ENCODE results near the gene ARHGEF7.
A peak's percentile ranks its signal among the peaks of the same experiment; 100 is the strongest.

ARHGEF7 gene

GRCh38 chr13:111282997-111283396 lies 167.9 kb downstream of the ARHGEF7 start:
- peak; percentile 79 for DNase-seq

- no peak for DNase-seq
Observed at GRCh38 chr13:111283457-111283856, 168.3 kb downstream of the ARHGEF7 start.

- DNase-seq = no peak
Observed at GRCh38 chr13:111283991-111284390, 168.9 kb downstream of the ARHGEF7 start.

- no peak for DNase-seq
Observed at GRCh38 chr13:111284565-111284964, 169.5 kb downstream of the ARHGEF7 start.

- DNase-seq = no peak
Observed at GRCh38 chr13:111286162-111286561, 171.1 kb downstream of the ARHGEF7 start.

GRCh38 chr13:111286749-111287148 lies 171.6 kb downstream of the ARHGEF7 start:
- no peak for DNase-seq

GRCh38 chr13:111287201-111287600 lies 172.1 kb downstream of the ARHGEF7 start:
- DNase-seq = no peak

- no peak for DNase-seq
Observed at GRCh38 chr13:111288276-111288675, 173.2 kb downstream of the ARHGEF7 start.

GRCh38 chr13:111289251-111289650 lies 174.1 kb downstream of the ARHGEF7 start:
- DNase-seq = no peak

- no peak for DNase-seq
Observed at GRCh38 chr13:111291908-111292307, 176.8 kb downstream of the ARHGEF7 start.

GRCh38 chr13:111292710-111293485 lies 177.8 kb downstream of the ARHGEF7 start:
- DNase-seq = no peak

GRCh38 chr13:111295886-111296285 lies 180.8 kb downstream of the ARHGEF7 start:
- no peak for DNase-seq

GRCh38 chr13:111296417-111296816 lies 181.3 kb downstream of the ARHGEF7 start:
- DNase-seq = no peak

GRCh38 chr13:111298214-111298975 lies 183.3 kb downstream of the ARHGEF7 start:
- no peak for DNase-seq

GRCh38 chr13:111302045-111302726 lies 187.1 kb downstream of the ARHGEF7 start:
- DNase-seq = no peak

GRCh38 chr13:111303559-111303958 lies 188.4 kb downstream of the ARHGEF7 start:
- no peak for DNase-seq

GRCh38 chr13:111304041-111304544 lies 189.0 kb downstream of the ARHGEF7 start:
- no peak for DNase-seq

- DNase-seq = no peak
Observed at GRCh38 chr13:111304603-111305289, 189.6 kb downstream of the ARHGEF7 start.

- no peak for DNase-seq
Observed at GRCh38 chr13:111312944-111313590, 198.0 kb downstream of the ARHGEF7 start.

- DNase-seq = no peak
Observed at GRCh38 chr13:111313911-111314425, 198.9 kb downstream of the ARHGEF7 start.

- DNase-seq = no peak
Observed at GRCh38 chr13:111314852-111315251, 199.7 kb downstream of the ARHGEF7 start.
